Measurements from ENCODE around the gene STK4.

- TF ChIP-seq CTCF (IDR thresholded peaks at IDR 0.05) (no peak), POLR2A (IDR thresholded peaks at IDR 0.05) (no peak)
These were observed 119.6 kb downstream of the STK4 start for GRCh38 chr20:45085867-45086266.

Data from Peyer's patch (tissue), 4 donors.